Activated CD4-positive, alpha-beta memory T cell treated with anti-CD3 and anti-CD28 coated beads, Interleukin-2, amount 10 ng/mL, durations not matched to agents 7 days and 5 days (primary cell): ENCODE results near the gene POC1A. TPM values are rescaled to one million over a fixed set of nuclear protein-coding genes. Genes with fewer than 3 reads are reported as not detected.
"Not testable (repeated sequence)": the region's sequence is repeated elsewhere in the genome, so short reads cannot be mapped to it uniquely, and the experiment has no call there.

Experiments used
- CTCF ChIA-PET: fragments of 350-600 bp; sonication (Branson Sonifier 250); formaldehyde crosslinking; loops from one replicate; lab custom pipeline; 2021; ENCODE audit warnings: antibody characterized with exemption, inconsistent platforms; lab: Charles Lee
- POLR2A ChIA-PET: fragments of 350-600 bp; sonication (Branson Sonifier 250); formaldehyde crosslinking; loops from one replicate; lab custom pipeline; 2021; ENCODE audit warnings: antibody characterized with exemption; lab: Charles Lee
- DNase-seq: peaks from one replicate; pipeline ENCODE4 v3.0.0-alpha.2; 2020
- H3K27ac Mint-ChIP-seq: one replicate; pipeline ENCODE4 v1.8.0; 2021; ENCODE audit warnings: mild to moderate bottlenecking, mixed read lengths
- H3K27me3 Mint-ChIP-seq: one replicate; pipeline ENCODE4 v1.8.0; 2021; ENCODE audit warnings: mixed read lengths
- H3K36me3 Mint-ChIP-seq: one replicate; pipeline ENCODE4 v1.8.0; 2021; ENCODE audit warnings: low read depth, mixed read lengths
- H3K4me1 Mint-ChIP-seq: one replicate; pipeline ENCODE4 v1.8.0; 2021; ENCODE audit warnings: mixed read lengths
- H3K4me3 Mint-ChIP-seq: one replicate; pipeline ENCODE4 v1.8.0; 2021; ENCODE audit warnings: mild to moderate bottlenecking, mixed read lengths
- H3K9me3 Mint-ChIP-seq: one replicate; pipeline ENCODE4 v1.8.0; 2021; ENCODE audit warnings: mixed read lengths
- total RNA-seq, 2 experiments: library from RNA; stranded (reverse); gene quantifications; one replicate each; pipeline ENCODE4 v1.2.3, GENCODE V29; 2021

Gene POC1A
- total RNA-seq, 2 experiments from 2014 or later: 24.8 to 25.6 TPM

- H3K27ac Mint-ChIP-seq: no peak overlapping the region
- peaks cover 10% of the 10 kb centered on the region for H3K4me1 Mint-ChIP-seq
- ChIA-PET POLR2A (no interaction called here), CTCF (no interaction called here)
- peaks cover 19% of the 10 kb centered on the region for H3K36me3 Mint-ChIP-seq
- DNase-seq: no peak
- no peaks in the 10 kb centered on the region for H3K9me3 Mint-ChIP-seq
- no peak overlapping the region for H3K4me3 Mint-ChIP-seq
- H3K27me3 Mint-ChIP-seq: no peaks in the 10 kb centered on the region
Observed at GRCh38 chr3:52046186-52046901, 107.9 kb downstream of the POC1A start.

DNA sequence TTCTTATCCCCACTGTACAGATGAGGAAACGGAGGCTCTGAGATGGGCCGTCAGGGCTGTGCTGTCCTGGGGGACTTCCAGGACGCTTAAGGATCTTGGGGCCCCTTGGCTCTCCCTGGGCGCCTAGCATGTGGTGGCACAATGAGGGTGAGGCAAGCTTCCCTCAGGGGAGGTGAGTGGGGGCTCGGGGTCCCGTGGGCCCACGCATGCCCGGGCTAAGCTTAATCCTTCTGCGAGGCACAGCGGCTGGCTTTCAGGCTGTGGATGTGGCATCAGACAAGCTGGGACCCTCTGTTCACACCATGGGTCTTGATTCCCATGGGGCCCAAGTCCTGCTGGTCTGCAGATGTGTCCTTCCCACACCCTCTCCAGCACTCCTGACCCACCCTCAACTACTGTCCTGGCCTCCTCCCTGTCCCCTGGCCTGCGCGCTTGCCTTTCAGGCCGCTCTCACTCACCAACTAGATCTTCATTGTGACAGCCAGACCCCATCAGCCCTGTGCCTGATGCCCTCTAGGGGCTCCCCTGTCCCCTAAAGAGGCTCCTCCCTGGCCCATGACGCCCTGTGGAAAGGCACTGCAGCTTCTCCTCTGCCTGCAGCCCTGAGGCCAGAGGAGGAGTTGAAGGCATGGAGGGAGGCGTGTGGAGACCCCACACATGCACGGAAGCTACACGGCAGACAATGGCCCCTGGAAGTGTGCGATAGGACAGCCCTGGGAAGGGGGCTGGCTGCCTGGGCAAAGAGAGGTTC lies 109.2 kb downstream of the POC1A start:
- no peak overlapping the region for H3K4me3 Mint-ChIP-seq
- CTCF ChIA-PET: interaction anchor here (1.4 kb wide), 1 partner anchor 9 kb away, joined by 4 read pairs; no protein-coding TSS in a partner anchor
- no peak overlapping the region for H3K27ac Mint-ChIP-seq

DNA sequence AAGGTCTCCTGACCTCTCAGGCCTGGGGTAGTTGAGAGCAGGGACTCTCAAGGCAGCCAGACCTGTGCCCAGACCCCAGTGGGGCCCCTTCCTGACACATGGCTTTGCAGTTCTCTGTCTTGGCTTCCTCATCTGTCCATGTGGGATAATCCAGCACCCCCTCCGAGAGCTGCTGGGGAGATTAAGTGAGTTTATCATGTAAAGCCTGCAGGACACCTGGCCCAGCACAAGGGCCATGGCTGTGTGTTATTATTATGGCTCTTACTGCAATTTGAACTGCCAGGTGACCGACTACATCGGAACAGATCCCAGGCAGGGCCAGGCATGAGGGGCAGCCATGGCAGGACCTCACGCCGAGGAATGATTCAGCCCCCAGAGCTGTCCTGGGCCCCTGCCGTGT lies 110.5 kb downstream of the POC1A start:
- ChIA-PET CTCF (no interaction called here), POLR2A (interaction anchor here (1.2 to 2.0 kb wide), 2 partner anchors 8 to 13 kb away, joined by 4 to 6 read pairs; partner anchors contain the start of gene DUSP7)
- H3K36me3 Mint-ChIP-seq: no peaks in the 10 kb centered on the region
- H3K4me1 Mint-ChIP-seq: peaks cover 2% of the 10 kb centered on the region
- no peak overlapping the region for H3K4me3 Mint-ChIP-seq
- H3K27me3 Mint-ChIP-seq: no peaks in the 10 kb centered on the region
- H3K27ac Mint-ChIP-seq: no peak overlapping the region
- H3K9me3 Mint-ChIP-seq: no peaks in the 10 kb centered on the region
- DNase-seq: no peak

More for the DNA sequence above, 109.2 kb downstream of the POC1A start:
- Mint-ChIP-seq H3K27me3 (no peaks in the 10 kb centered on the region), H3K4me1 (peaks cover 3% of the 10 kb centered on the region), H3K9me3 (no peaks in the 10 kb centered on the region), H3K36me3 (peaks cover 10% of the 10 kb centered on the region)
- no peak for DNase-seq
- POLR2A ChIA-PET: interaction anchor here (1.1 to 2.0 kb wide), 2 partner anchors 10 to 11 kb away, joined by 3 to 6 read pairs; partner anchors contain the start of gene DUSP7

DNA sequence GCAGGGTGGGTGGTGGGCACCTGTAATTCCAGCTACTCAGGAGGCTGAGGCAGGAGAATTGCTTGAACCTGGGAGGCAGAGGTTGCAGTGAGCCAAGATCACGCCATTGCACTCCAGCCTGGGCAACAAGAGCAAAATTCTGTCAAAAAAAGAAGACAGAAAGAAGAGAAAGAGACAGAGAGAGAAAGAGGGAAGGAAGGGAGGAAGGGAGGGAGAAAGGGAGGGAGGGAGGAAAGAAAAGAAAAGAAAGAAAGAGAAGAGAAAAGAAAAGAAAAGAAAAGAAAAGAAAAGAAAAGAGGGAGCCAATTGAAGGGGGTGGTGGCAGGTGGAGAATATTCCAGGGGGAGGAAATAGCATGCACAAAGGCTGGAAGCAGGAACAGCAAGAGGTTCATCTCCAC lies 111.2 kb downstream of the POC1A start:
- CTCF ChIA-PET: interaction anchor here (2.7 kb wide), 1 partner anchor 14 kb away, joined by 7 read pairs; the partner anchor contains the start of gene DUSP7
- H3K27me3 Mint-ChIP-seq, DNase-seq, H3K9me3 Mint-ChIP-seq, H3K36me3 Mint-ChIP-seq, H3K27ac Mint-ChIP-seq, H3K4me1 Mint-ChIP-seq, H3K4me3 Mint-ChIP-seq: not testable (repeated sequence)
- POLR2A ChIA-PET: interaction anchor here (1.2 to 1.6 kb wide), 2 partner anchors 9 to 13 kb away, joined by 4 to 5 read pairs; partner anchors contain the start of gene DUSP7

- POLR2A ChIA-PET: interaction anchor here (1.3 to 1.8 kb wide), 3 partner anchors 10 to 15 kb away, joined by 3 to 12 read pairs (median 5); partner anchors contain the start of gene DUSP7
- Mint-ChIP-seq H3K4me1 (peaks cover 2% of the 10 kb centered on the region), H3K27ac (no peak overlapping the region)
Observed at GRCh38 chr3:52041118-52041731, 113.0 kb downstream of the POC1A start.

GRCh38 chr3:52040600-52040999 lies 113.6 kb downstream of the POC1A start:
- CTCF ChIA-PET: interaction anchor here (2.7 kb wide), 1 partner anchor 16 kb away, joined by 7 read pairs; the partner anchor contains the start of gene DUSP7
- POLR2A ChIA-PET: interaction anchor here (1.3 to 1.8 kb wide), 2 partner anchors 9 to 13 kb away, joined by 3 to 12 read pairs; no protein-coding TSS in a partner anchor
- H3K27me3 Mint-ChIP-seq: no peaks in the 10 kb centered on the region
- peaks cover 2% of the 10 kb centered on the region for H3K4me1 Mint-ChIP-seq
- no peaks in the 10 kb centered on the region for H3K36me3 Mint-ChIP-seq
- DNase-seq: no peak
- no peak overlapping the region for H3K4me3 Mint-ChIP-seq
- no peaks in the 10 kb centered on the region for H3K9me3 Mint-ChIP-seq
- H3K27ac Mint-ChIP-seq: no peak overlapping the region

More at GRCh38 chr3:52041118-52041731, 113.0 kb downstream of the POC1A start:
- DNase-seq: no peak
- H3K4me3 Mint-ChIP-seq: no peak overlapping the region
- no peaks in the 10 kb centered on the region for H3K9me3 Mint-ChIP-seq
- CTCF ChIA-PET: interaction anchor here (2.7 kb wide), 1 partner anchor 16 kb away, joined by 7 read pairs; the partner anchor contains the start of gene DUSP7
- H3K27me3 Mint-ChIP-seq: no peaks in the 10 kb centered on the region
- no peaks in the 10 kb centered on the region for H3K36me3 Mint-ChIP-seq

GRCh38 chr3:52039846-52040245 lies 114.4 kb downstream of the POC1A start:
- Mint-ChIP-seq H3K36me3 (no peaks in the 10 kb centered on the region), H3K4me3 (no peak overlapping the region), H3K4me1 (peaks cover 2% of the 10 kb centered on the region), H3K27me3 (no peaks in the 10 kb centered on the region), H3K27ac (no peak overlapping the region), H3K9me3 (no peaks in the 10 kb centered on the region)
- ChIA-PET POLR2A (no interaction called here), CTCF (no interaction called here)
- DNase-seq: no peak

- no peak overlapping the region for H3K4me3 Mint-ChIP-seq
- H3K4me1 Mint-ChIP-seq: peaks cover 2% of the 10 kb centered on the region
- DNase-seq: no peak
- ChIA-PET CTCF (no interaction called here), POLR2A (no interaction called here)
- no peaks in the 10 kb centered on the region for H3K27me3 Mint-ChIP-seq
- H3K9me3 Mint-ChIP-seq: no peaks in the 10 kb centered on the region
- H3K36me3 Mint-ChIP-seq: no peaks in the 10 kb centered on the region
- no peak overlapping the region for H3K27ac Mint-ChIP-seq
Observed at GRCh38 chr3:52039426-52039825, 114.8 kb downstream of the POC1A start.

DNA sequence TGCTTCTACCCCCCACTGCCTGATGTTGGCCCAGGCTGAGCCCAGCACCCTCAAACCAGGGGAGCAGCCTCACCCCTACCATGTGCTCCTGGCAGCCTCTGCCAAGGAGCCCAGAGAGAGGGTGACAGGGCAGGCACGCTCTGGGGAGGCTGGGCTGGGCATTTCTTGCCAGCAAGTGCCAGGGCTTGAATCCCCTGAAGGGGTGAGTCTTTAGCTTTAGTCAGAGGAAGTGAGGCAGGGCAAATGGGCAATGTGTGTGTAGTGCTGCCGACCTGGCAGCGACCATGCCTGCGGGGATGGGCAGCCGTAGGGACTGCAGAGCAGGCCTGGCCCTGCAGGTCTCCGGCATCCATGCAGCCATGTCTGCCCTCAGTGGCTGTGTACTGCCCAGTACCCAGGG lies 116.0 kb downstream of the POC1A start:
- Mint-ChIP-seq H3K27ac (no peak overlapping the region), H3K4me1 (peaks cover 2% of the 10 kb centered on the region), H3K9me3 (no peaks in the 10 kb centered on the region), H3K27me3 (no peaks in the 10 kb centered on the region), H3K36me3 (no peaks in the 10 kb centered on the region), H3K4me3 (no peak overlapping the region)
- ChIA-PET POLR2A (no interaction called here), CTCF (interaction anchor here (1.6 kb wide), 1 partner anchor 18 kb away, joined by 3 read pairs; the partner anchor contains the start of gene DUSP7)
- DNase-seq: no peak

GRCh38 chr3:52037291-52037690 lies 116.9 kb downstream of the POC1A start:
- no peak for DNase-seq
- Mint-ChIP-seq H3K9me3 (no peaks in the 10 kb centered on the region), H3K4me3 (no peak overlapping the region), H3K4me1 (peaks cover 2% of the 10 kb centered on the region), H3K27me3 (no peaks in the 10 kb centered on the region), H3K36me3 (no peaks in the 10 kb centered on the region), H3K27ac (no peak overlapping the region)
- CTCF ChIA-PET: interaction anchor here (1.6 kb wide), 2 partner anchors 19 to 24 kb away, joined by 3 read pairs; partner anchors contain the start of gene DUSP7
- POLR2A ChIA-PET: no interaction called here

GRCh38 chr3:52036829-52037228 lies 117.4 kb downstream of the POC1A start:
- Mint-ChIP-seq H3K27me3 (no peaks in the 10 kb centered on the region), H3K27ac (no peak overlapping the region), H3K9me3 (no peaks in the 10 kb centered on the region), H3K4me1 (no peaks in the 10 kb centered on the region), H3K36me3 (no peaks in the 10 kb centered on the region), H3K4me3 (no peak overlapping the region)
- CTCF ChIA-PET: interaction anchor here (1.6 kb wide), 2 partner anchors 19 to 24 kb away, joined by 3 read pairs; partner anchors contain the start of gene DUSP7
- DNase-seq: no peak
- POLR2A ChIA-PET: no interaction called here

DNA sequence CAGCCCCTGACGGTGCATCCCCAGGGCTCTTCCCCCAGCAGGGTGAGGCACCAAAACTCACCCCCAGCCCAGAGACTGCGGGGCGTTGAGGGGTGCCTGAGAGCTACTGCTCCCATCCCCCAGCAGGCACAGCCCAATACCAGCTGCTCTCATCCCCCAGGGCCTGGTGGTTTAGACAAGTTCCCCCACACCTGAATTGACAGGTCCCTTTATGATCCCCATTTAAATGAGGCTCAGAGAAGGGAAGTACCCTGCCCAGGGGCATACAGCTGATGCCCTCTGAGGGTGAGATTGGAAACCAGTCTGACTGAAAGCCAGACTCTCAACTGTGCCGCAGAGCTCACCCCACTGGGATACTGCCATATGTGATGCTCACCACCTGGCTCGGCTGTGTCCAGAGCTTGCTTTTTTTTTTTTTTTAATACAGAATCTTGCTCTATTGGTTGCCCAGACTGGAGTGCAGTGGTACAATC lies 118.0 kb downstream of the POC1A start:
- Mint-ChIP-seq H3K9me3 (no peaks in the 10 kb centered on the region), H3K4me1 (no peaks in the 10 kb centered on the region), H3K27me3 (no peaks in the 10 kb centered on the region), H3K27ac (no peak overlapping the region), H3K4me3 (no peak overlapping the region), H3K36me3 (no peaks in the 10 kb centered on the region)
- DNase-seq: no peak
- ChIA-PET CTCF (interaction anchor here (1.6 kb wide), 2 partner anchors 20 to 23 kb away, joined by 3 read pairs; partner anchors contain the start of gene DUSP7), POLR2A (no interaction called here)
